ENCODE measurements around the gene POLR3H.

Gene POLR3H

DNA sequence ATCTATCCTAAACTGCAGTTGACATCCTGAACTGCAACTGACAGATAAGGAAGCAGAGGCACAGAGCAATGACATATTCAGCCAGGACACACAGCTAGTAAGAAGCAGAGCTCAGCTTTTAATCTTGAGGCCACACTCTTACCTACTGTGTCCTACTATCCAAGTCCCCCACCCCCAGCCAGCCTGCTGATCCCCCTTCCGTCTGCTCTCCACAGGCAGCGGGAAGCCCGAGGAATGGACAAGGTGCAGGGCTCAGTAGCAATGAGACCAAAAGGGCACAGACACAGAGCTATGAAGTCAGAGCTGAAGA, 4.3 kb downstream of the POLR3H start:
- H3K36me3 ChIP-seq: peaks cover 9% of the 10 kb centered on the region

DNA sequence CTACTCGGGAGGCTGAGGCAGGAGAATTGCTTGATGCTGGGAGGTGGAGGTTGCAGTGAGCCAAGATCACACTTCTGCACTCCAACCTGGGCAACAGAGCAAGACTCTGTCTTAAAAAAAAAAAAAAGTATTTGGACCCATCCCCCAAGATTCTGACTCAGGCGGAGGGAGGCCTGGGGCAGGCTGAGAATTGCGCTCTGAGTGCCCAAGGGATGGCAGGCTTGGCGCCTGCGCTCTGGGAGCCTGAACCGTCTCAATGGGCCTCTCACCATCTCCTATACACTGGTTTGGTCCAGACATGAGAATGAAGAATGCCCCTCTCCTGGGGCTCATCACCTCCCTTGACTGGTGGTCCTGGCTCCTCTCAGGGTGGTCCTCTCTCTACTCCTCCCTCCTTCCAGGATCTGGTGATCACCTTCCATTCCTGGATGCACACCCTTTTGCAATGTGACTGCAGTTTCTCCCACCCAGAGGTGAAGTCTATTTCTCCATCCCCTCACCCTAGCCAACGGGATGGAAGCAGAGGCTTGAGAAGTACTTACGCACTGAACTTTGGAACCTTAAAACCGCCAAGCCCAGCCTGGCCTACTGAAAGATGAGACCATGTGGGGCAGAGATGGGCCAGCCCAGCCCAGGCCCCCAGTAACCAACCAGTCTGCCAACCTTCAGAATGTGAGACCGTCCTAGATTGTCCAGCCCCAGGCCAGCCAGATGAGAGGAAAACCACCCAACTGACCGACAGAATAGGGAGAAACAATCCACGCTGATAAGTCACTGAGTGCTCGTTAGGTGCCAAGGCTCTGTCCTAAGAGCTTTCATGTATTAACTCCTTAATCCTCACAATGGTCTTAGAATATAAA, 4.9 kb downstream of the POLR3H start:
- Histone ChIP-seq H3K27me3 (no peaks in the 10 kb centered on the region), H3K36me3 (peaks cover 9% of the 10 kb centered on the region), H3K4me3 (ENCODE audit: low read depth in 1 of 2, low read length in 1 of 2) (no peak overlapping the region), H3K9me3 (no peaks in the 10 kb centered on the region), H3K27ac (no peak overlapping the region), H3K4me1 (ENCODE audit: control insufficient read depth in 1 of 2, insufficient read depth in 1 of 2, low read depth in 1 of 2, low read length in 1 of 2) (peaks cover 7 to 10% of the 10 kb centered on the region in 2 experiments)
- TF ChIP-seq, protein P1, sequence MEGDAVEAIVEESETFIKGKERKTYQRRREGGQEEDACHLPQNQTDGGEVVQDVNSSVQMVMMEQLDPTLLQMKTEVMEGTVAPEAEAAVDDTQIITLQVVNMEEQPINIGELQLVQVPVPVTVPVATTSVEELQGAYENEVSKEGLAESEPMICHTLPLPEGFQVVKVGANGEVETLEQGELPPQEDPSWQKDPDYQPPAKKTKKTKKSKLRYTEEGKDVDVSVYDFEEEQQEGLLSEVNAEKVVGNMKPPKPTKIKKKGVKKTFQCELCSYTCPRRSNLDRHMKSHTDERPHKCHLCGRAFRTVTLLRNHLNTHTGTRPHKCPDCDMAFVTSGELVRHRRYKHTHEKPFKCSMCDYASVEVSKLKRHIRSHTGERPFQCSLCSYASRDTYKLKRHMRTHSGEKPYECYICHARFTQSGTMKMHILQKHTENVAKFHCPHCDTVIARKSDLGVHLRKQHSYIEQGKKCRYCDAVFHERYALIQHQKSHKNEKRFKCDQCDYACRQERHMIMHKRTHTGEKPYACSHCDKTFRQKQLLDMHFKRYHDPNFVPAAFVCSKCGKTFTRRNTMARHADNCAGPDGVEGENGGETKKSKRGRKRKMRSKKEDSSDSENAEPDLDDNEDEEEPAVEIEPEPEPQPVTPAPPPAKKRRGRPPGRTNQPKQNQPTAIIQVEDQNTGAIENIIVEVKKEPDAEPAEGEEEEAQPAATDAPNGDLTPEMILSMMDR (IDR thresholded peaks at IDR 0.05): no peak

More for the DNA sequence above, 4.3 kb downstream of the POLR3H start:
- Histone ChIP-seq H3K9me3 (no peaks in the 10 kb centered on the region), H3K27ac (no peak overlapping the region), H3K4me1 (ENCODE audit: control insufficient read depth in 1 of 2, insufficient read depth in 1 of 2, low read depth in 1 of 2, low read length in 1 of 2) (peaks cover 13 to 14% of the 10 kb centered on the region in 2 experiments), H3K4me3 (ENCODE audit: low read depth in 1 of 2, low read length in 1 of 2) (no peak overlapping the region), H3K27me3 (no peaks in the 10 kb centered on the region)
- TF ChIP-seq, protein P1 (IDR thresholded peaks at IDR 0.05): no peak

GRCh38 chr22:41538583-41538982, 5.7 kb downstream of the POLR3H start:
- no peaks in the 10 kb centered on the region for H3K9me3 ChIP-seq
- TF ChIP-seq, protein P1 (IDR thresholded peaks at IDR 0.05): no peak
- H3K36me3 ChIP-seq: peaks cover 9% of the 10 kb centered on the region
- H3K27me3 ChIP-seq: no peaks in the 10 kb centered on the region
- H3K27ac ChIP-seq: no peak overlapping the region
- no peak overlapping the region for H3K4me3 ChIP-seq (ENCODE audit: low read depth in 1 of 2, low read length in 1 of 2)
- H3K4me1 ChIP-seq (ENCODE audit: control insufficient read depth in 1 of 2, insufficient read depth in 1 of 2, low read depth in 1 of 2, low read length in 1 of 2): peaks cover 2 to 3% of the 10 kb centered on the region in 2 experiments

GRCh38 chr22:41537203-41537602, 7.1 kb downstream of the POLR3H start:
- Histone ChIP-seq H3K27me3 (no peaks in the 10 kb centered on the region), H3K9me3 (no peaks in the 10 kb centered on the region), H3K4me1 (ENCODE audit: control insufficient read depth in 1 of 2, insufficient read depth in 1 of 2, low read depth in 1 of 2, low read length in 1 of 2) (no peaks in the 10 kb centered on the region), H3K4me3 (ENCODE audit: low read depth in 1 of 2, low read length in 1 of 2) (no peak overlapping the region), H3K27ac (no peak overlapping the region), H3K36me3 (peaks cover 11% of the 10 kb centered on the region)
- TF ChIP-seq, protein P1 (IDR thresholded peaks at IDR 0.05): no peak

- Histone ChIP-seq H3K27me3 (no peaks in the 10 kb centered on the region), H3K4me3 (ENCODE audit: low read depth in 1 of 2, low read length in 1 of 2) (no peak overlapping the region), H3K9me3 (no peaks in the 10 kb centered on the region), H3K27ac (no peak overlapping the region), H3K36me3 (peaks cover 30% of the 10 kb centered on the region), H3K4me1 (ENCODE audit: control insufficient read depth in 1 of 2, insufficient read depth in 1 of 2, low read depth in 1 of 2, low read length in 1 of 2) (no peaks in the 10 kb centered on the region)
- TF ChIP-seq, protein P1 (IDR thresholded peaks at IDR 0.05): no peak
Observed at GRCh38 chr22:41535244-41535643, 9.0 kb downstream of the POLR3H start.
